K562 (cell line): ENCODE measurements around the gene LRRC7.

Experiments
- CBFB ChIP-seq: sonication (generic); formaldehyde crosslinking; IDR thresholded peaks from 2 replicates; pipeline ENCODE4 v1.4.0; 2020; ENCODE audit warnings: mild to moderate bottlenecking, missing genetic modification reagents
- FOXA3 ChIP-seq, 2 experiments: fragments of 450-650 bp in 1 of 2; sonication (generic) in 1 of 2; formaldehyde crosslinking; IDR thresholded peaks in 1 of 2; conservative IDR thresholded peaks in 1 of 2; 2 replicates each; pipeline versions ENCODE4 v1.4.0 to v1.8.0; 2020 to 2022; ENCODE audit warnings: mild to moderate bottlenecking in 2 of 2, missing genetic modification reagents in 1 of 2
- HDAC2 ChIP-seq: fragments of 450-650 bp; IDR thresholded peaks from 2 replicates; pipeline ENCODE4 v1.6.1; 2016; ENCODE audit warnings: mild to moderate bottlenecking
- NR1H2 ChIP-seq: sonication (generic); formaldehyde crosslinking; IDR thresholded peaks from 2 replicates; pipeline ENCODE4 v1.4.0; 2020; ENCODE audit warnings: mild to moderate bottlenecking, missing genetic modification reagents
- REST ChIP-seq, 2 experiments: fragments of 450-650 bp; formaldehyde crosslinking in 1 of 2; IDR thresholded peaks; 2 replicates each; pipeline versions ENCODE4 v1.4.0 to v1.6.1; 2014 to 2020; ENCODE audit warnings: mild to moderate bottlenecking in 2 of 2, borderline replicate concordance in 1 of 2, low read depth in 1 of 2
- SMAD3 ChIP-seq: fragments of 450-650 bp; formaldehyde crosslinking; conservative IDR thresholded peaks from 2 replicates; pipeline ENCODE4 v1.4.0; 2020; ENCODE audit warnings: mild to moderate bottlenecking
- TRIM25 ChIP-seq: fragments of 450-650 bp; IDR thresholded peaks from 2 replicates; pipeline ENCODE4 v1.7.0; 2016; ENCODE audit warnings: borderline replicate concordance
- ZNF3 ChIP-seq: fragments of 250-450 bp; sonication (Bioruptor Pico); IDR thresholded peaks from 2 replicates; pipeline ENCODE4 v1.5.0; 2021; ENCODE audit warnings: mild to moderate bottlenecking, moderate library complexity
- ZNF407 ChIP-seq: fragments of 450-650 bp; IDR thresholded peaks from 2 replicates; pipeline ENCODE4 v1.6.1; 2016; ENCODE audit warnings: low read depth

- TF ChIP-seq TRIM25 (no peak), REST (IDR thresholded peaks at IDR 0.05; ENCODE audit: borderline replicate concordance) (no peak), REST (CRISPR knock-in tag; IDR thresholded peaks at IDR 0.05; ENCODE audit: low read depth) (no peak), CBFB (CRISPR knock-in tag) (no peak), ZNF407 (no peak), ZNF3 (CRISPR knock-in tag) (no peak), SMAD3 (CRISPR knock-in tag) (no peak), NR1H2 (no peak), FOXA3 (CRISPR knock-in tag; conservative IDR thresholded peaks at IDR 0.05 in 1 of 2, IDR thresholded peaks at IDR 0.05 in 1 of 2) (no peak), HDAC2 (no peak)
These were observed 493.5 kb downstream of the LRRC7 start for GRCh38 chr1:70061231-70061630.
